ENCODE measurements around the gene TRAF5.

TRAF5 gene

DNA sequence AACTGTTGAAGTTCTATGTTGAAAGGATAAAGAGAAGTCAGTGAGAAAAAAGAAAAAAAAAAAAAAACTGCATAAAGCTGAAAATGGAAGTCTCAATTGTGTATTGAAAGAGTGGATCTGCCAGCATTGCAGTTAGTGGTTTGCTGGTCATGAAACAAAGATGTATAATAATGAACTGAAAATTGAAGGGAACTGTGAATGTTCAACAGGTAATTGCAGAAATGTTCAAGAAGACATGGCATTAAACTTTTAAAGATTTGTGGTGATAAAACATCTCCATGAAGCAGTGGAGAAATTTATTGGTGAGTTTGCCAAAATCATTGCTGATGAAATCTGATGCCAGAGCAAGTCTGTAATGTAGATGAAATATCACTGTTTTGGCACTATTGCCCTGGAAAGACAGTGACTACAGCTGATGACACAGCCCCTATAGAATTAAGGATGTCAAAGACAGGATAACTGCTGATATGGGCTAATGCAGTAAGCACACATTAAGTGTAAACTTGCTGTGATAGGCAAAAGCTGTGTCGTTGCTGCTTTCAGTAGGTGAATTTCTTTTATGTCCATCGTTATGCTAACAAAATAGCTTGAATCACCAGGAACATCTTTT is 94.3 kb downstream of the TRAF5 start:
- no peak for DNase-seq (ENCODE audit: low read depth, low spot score)

DNA sequence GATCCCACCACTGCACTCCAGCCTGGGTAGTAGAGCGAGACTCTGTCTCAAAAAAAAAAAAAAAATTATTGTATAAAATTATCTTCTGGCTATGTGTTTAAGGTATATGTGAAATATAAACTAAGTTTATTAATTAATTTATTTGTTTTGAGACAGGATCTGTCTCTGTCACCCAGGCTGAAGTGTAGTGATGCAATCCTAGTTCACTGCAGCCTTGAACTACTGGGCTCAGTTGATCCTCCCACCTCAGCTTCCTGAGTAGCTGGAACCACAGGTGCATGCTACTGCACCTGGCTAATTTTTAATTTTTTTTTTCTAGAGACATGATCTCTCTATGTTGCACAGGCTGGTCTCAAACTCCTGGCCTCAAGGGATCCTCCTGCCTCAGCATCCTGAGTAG is 97.4 kb downstream of the TRAF5 start:
- no peak for DNase-seq (ENCODE audit: low read depth, low spot score)
